Natural killer cell (primary cell): ENCODE data around the gene MARK3. TPM values are rescaled to one million over a fixed set of nuclear protein-coding genes. Genes with fewer than 3 reads are reported as not detected.

ENCODE experiments used
- ATAC-seq, 3 donors: fragments of 150-1000 bp in 2 of 3; fragments of 200-7000 bp in 1 of 3; cut with Tn5 transposase; 1 replicate in 1 of 3; 2 replicates in 2 of 3; pipeline ENCODE4 v1.10.0; 2021; ENCODE audit warnings: mild to moderate bottlenecking in 2 of 3, moderate library complexity in 2 of 3
- DNase-seq, 2 donors: peaks; one replicate each; pipeline versions ENCODE4 v3.0.0 to v3.0.0-alpha.2; 2013 to 2021; ENCODE audit warnings: mixed read lengths in 1 of 2
- H3K27ac ChIP-seq: one replicate; pipeline ENCODE4 v1.5.1; 2013; ENCODE audit warnings: mild to moderate bottlenecking, low read length
- H3K27me3 ChIP-seq: one replicate; pipeline ENCODE4 v1.6.1; 2013; ENCODE audit warnings: low read length; ENCODE audit not compliant: control insufficient read depth, insufficient read depth
- H3K36me3 ChIP-seq: one replicate; pipeline ENCODE4 v1.6.1; 2013; ENCODE audit warnings: low read length; ENCODE audit not compliant: control insufficient read depth, insufficient read depth
- H3K4me1 ChIP-seq: one replicate; pipeline ENCODE4 v1.6.1; 2013; ENCODE audit warnings: low read length; ENCODE audit not compliant: control insufficient read depth, insufficient read depth
- H3K4me3 ChIP-seq: one replicate; pipeline ENCODE4 v1.5.1; 2013; ENCODE audit warnings: low read length
- H3K9me3 ChIP-seq: one replicate; pipeline ENCODE4 v1.6.1; 2013; ENCODE audit warnings: low read length; ENCODE audit not compliant: control insufficient read depth, insufficient read depth
- H3K27ac Mint-ChIP-seq, 2 donors: one replicate each; pipeline ENCODE4 v1.8.0; 2022; ENCODE audit warnings: mild to moderate bottlenecking in 2 of 2, mixed read lengths in 2 of 2, moderate library complexity in 1 of 2
- H3K27me3 Mint-ChIP-seq, 2 donors: one replicate each; pipeline ENCODE4 v1.8.0; 2022; ENCODE audit warnings: low read depth in 2 of 2, mixed read lengths in 2 of 2
- H3K36me3 Mint-ChIP-seq: one replicate; pipeline ENCODE4 v1.8.0; 2022; ENCODE audit warnings: mixed read lengths
- H3K4me1 Mint-ChIP-seq, 2 donors: one replicate each; pipeline ENCODE4 v1.8.0; 2022; ENCODE audit warnings: mixed read lengths in 2 of 2
- H3K4me3 Mint-ChIP-seq: one replicate; pipeline ENCODE4 v1.8.0; 2022; ENCODE audit warnings: mild to moderate bottlenecking, moderate library complexity, mixed read lengths
- H3K9me3 Mint-ChIP-seq, 2 donors: one replicate each; pipeline ENCODE4 v1.8.0; 2022; ENCODE audit warnings: mixed read lengths in 2 of 2
- CTCF ChIP-seq: fragments of 200-600 bp; IDR thresholded peaks from one replicate; pipeline ENCODE4 v1.8.0; 2022; ENCODE audit warnings: antibody characterized with exemption
- WGBS: methylation state at CpG from one replicate; pipeline ENCODE4 v1.1.7; 2013; ENCODE audit warnings: missing lambda C conversion rate; ENCODE audit not compliant: insufficient coverage; 5-methylcytosine and 5-hydroxymethylcytosine counted together
- intact Hi-C: fragments of 100-400 bp; cut with micrococcal nuclease; formaldehyde crosslinking; loops from one replicate; pipeline ENCODE4 v1.14.2; 2022
- total RNA-seq, 4 donors: library from RNA; stranded (reverse); fragments of 120-200 nt in 1 of 4; gene quantifications; one replicate each; pipeline versions ENCODE4 v1.2.3 to v1.2.4, GENCODE V29; 2013 to 2022

Gene MARK3
- total RNA-seq, 3 donors from 2014 or later (not counting 1 experiment from before 2014, with no cell fraction given), result 138 to 167 (median 152) TPM

DNA sequence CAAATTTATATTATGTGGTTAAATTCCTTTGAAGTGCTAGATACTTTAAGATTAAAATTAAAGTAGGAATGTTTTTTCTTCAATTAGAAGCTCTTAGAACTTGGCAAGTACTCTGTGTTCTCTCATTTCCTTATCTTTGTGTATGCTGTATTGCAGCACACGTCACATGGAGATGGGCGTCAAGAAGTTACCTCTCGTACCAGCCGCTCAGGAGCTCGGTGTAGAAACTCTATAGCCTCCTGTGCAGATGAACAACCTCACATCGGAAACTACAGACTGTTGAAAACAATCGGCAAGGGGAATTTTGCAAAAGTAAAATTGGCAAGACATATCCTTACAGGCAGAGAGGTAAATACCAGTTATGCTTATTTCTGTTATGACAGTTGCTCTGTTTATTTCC, 19.7 kb downstream of the MARK3 start:
- no peaks in the 10 kb centered on the region for H3K9me3 ChIP-seq
- peaks cover 38 to 46% of the 10 kb centered on the region in 2 donors for H3K4me1 Mint-ChIP-seq
- H3K4me1 ChIP-seq, result peaks cover 13% of the 10 kb centered on the region
- no peak overlapping the region for H3K27ac ChIP-seq
- 92% methylated on average over 7 of the region's 7 CpGs for WGBS
- no peak overlapping the region for H3K4me3 Mint-ChIP-seq
- no peak for ATAC-seq
- no peaks in the 10 kb centered on the region for H3K27me3 Mint-ChIP-seq
- H3K36me3 Mint-ChIP-seq, result no peaks in the 10 kb centered on the region
- no peak for DNase-seq
- no peak overlapping the region for H3K27ac Mint-ChIP-seq
- H3K4me3 ChIP-seq, result no peak overlapping the region
- no peaks in the 10 kb centered on the region for H3K27me3 ChIP-seq
- peaks cover 14% of the 10 kb centered on the region for H3K36me3 ChIP-seq
- TF ChIP-seq CTCF, result no peak
- intact Hi-C loops, result no loop called here
- H3K9me3 Mint-ChIP-seq, result no peaks in the 10 kb centered on the region

DNA sequence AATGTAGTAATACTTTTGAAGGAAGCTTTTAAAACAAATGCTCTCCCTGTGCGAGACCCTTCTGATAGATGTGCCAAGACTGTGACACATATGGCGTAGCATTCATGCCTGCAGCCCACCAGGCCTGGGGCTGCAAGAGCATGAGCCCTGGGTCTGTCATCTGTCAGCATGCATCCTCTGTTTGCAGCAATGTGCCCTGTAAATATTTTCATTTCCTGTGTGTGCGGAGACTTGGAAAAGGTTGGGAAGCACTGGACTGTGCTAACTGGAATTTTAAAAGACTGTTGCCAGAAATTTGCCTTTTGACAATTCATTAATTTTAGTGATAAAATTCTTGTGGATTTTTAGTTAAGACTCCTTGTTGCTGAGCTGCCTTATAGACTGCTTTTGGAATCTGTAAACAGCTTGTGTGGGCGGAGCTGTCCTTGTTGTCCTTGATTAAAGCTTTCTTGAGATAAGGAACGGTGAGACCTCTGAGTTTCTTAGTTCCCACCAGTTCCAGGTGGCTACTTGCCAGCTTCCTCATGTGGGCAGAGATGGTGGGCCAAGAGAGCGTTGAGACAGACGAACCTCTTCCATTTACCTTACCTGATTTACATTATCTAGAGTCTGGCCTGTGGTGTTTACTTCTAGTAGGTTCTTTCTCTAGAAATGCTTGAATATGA, 23.4 kb downstream of the MARK3 start:
- H3K9me3 ChIP-seq, result no peaks in the 10 kb centered on the region
- Mint-ChIP-seq H3K4me1 (peaks cover 11 to 20% of the 10 kb centered on the region in 2 donors), H3K36me3 (no peaks in the 10 kb centered on the region), H3K27me3 (no peaks in the 10 kb centered on the region), H3K4me3 (no peak overlapping the region), H3K9me3 (no peaks in the 10 kb centered on the region), H3K27ac (no peak overlapping the region)
- H3K36me3 ChIP-seq, result peaks cover 21% of the 10 kb centered on the region
- intact Hi-C loops, result no loop called here
- no peaks in the 10 kb centered on the region for H3K4me1 ChIP-seq
- H3K27ac ChIP-seq, result no peak overlapping the region
- no peak for DNase-seq
- no peaks in the 10 kb centered on the region for H3K27me3 ChIP-seq
- no peak for ATAC-seq
- TF ChIP-seq CTCF, result no peak
- WGBS, result 86% methylated on average over 5 of the region's 7 CpGs
- H3K4me3 ChIP-seq, result no peak overlapping the region

GRCh38 chr14:103416916-103417315, 31.7 kb downstream of the MARK3 start:
- DNase-seq (no peak), ATAC-seq (no peak)
- H3K27me3 ChIP-seq, result no peaks in the 10 kb centered on the region
- Mint-ChIP-seq H3K36me3 (no peaks in the 10 kb centered on the region), H3K4me3 (no peak overlapping the region), H3K9me3 (no peaks in the 10 kb centered on the region), H3K4me1 (peaks cover 35 to 41% of the 10 kb centered on the region in 2 donors), H3K27me3 (no peaks in the 10 kb centered on the region), H3K27ac (peak overlapping the region; percentile 45 to 48)
- no peak for TF ChIP-seq CTCF
- WGBS, result 93% methylated on average over 2 of the region's 2 CpGs
- H3K36me3 ChIP-seq, result peaks cover 13% of the 10 kb centered on the region
- peaks cover 5% of the 10 kb centered on the region for H3K4me1 ChIP-seq
- no peaks in the 10 kb centered on the region for H3K9me3 ChIP-seq
- no peak overlapping the region for H3K4me3 ChIP-seq
- intact Hi-C loops, result no loop called here
- no peak overlapping the region for H3K27ac ChIP-seq

GRCh38 chr14:103418481-103418818, 33.2 kb downstream of the MARK3 start:
- peaks cover 45 to 51% of the 10 kb centered on the region in 2 donors for H3K4me1 Mint-ChIP-seq
- H3K9me3 ChIP-seq, result no peaks in the 10 kb centered on the region
- WGBS, result 40% methylated on average over 1 of the region's 3 CpGs
- H3K4me1 ChIP-seq, result peaks cover 5% of the 10 kb centered on the region
- H3K36me3 Mint-ChIP-seq, result no peaks in the 10 kb centered on the region
- DNase-seq (no peak), ATAC-seq (no peak)
- H3K9me3 Mint-ChIP-seq, result no peaks in the 10 kb centered on the region
- peak overlapping the region; percentile 48 to 59 for H3K27ac Mint-ChIP-seq
- peaks cover 7% of the 10 kb centered on the region for H3K36me3 ChIP-seq
- H3K27me3 ChIP-seq, result no peaks in the 10 kb centered on the region
- no peak for TF ChIP-seq CTCF
- H3K27ac ChIP-seq, result no peak overlapping the region
- no peak overlapping the region for H3K4me3 ChIP-seq
- intact Hi-C loops, result no loop called here
- H3K27me3 Mint-ChIP-seq, result no peaks in the 10 kb centered on the region
- H3K4me3 Mint-ChIP-seq, result no peak overlapping the region
